ENCODE measurements around the gene KRT81.

The KRT81 gene

GRCh38 chr12:52291267-52291935 lies at the start of gene KRT81:
Gene KRT81 (minus strand): TSS chr12:52291534. CDS start chr12:52291465, 69 bp downstream.
- peak within 1 kb of the TSS; percentile 42; the same call in 1 of the 2 replicates for H3K4me2 ChIP-seq
- no peak for TF ChIP-seq CTCF (conservative IDR thresholded peaks at IDR 0.05; ENCODE audit: low read depth, low read length)
- H3K79me2 ChIP-seq (ENCODE audit: insufficient read depth, low read depth), result no peaks in the 10 kb centered on the region
- H3K27me3 ChIP-seq (ENCODE audit: insufficient read depth, low read depth), result no peaks in the 10 kb centered on the region
- H4K20me1 ChIP-seq (ENCODE audit: insufficient read depth), result no peaks in the 10 kb centered on the region
- H3K36me3 ChIP-seq (ENCODE audit: insufficient read depth), result no peaks in the 10 kb centered on the region
- peak within 1 kb of the TSS; percentile 21; the same call in 1 of the 2 replicates for H2AFZ ChIP-seq (ENCODE audit: low read depth)
- peaks cover 76% of the 10 kb centered on the region for H3K4me1 ChIP-seq (ENCODE audit: low read depth, poor library complexity, severe bottlenecking)
- H3K9ac ChIP-seq, result no peak within 1 kb of the TSS
- no peak within 1 kb of the TSS; the same call in 1 of the 2 replicates for H3K27ac ChIP-seq
- H3K4me3 ChIP-seq (IDR thresholded peaks at IDR 0.05; ENCODE audit: insufficient read depth, low read depth, low read length), result no peak within 1 kb of the TSS

GRCh38 chr12:52338241-52338960 lies 47.1 kb upstream of the KRT81 start:
- no peak for TF ChIP-seq CTCF (conservative IDR thresholded peaks at IDR 0.05; ENCODE audit: low read depth, low read length)
- H3K4me1 ChIP-seq (ENCODE audit: low read depth, poor library complexity, severe bottlenecking), result no peaks in the 10 kb centered on the region
- no peaks in the 10 kb centered on the region for H3K27me3 ChIP-seq (ENCODE audit: insufficient read depth, low read depth)
- H3K36me3 ChIP-seq (ENCODE audit: insufficient read depth), result no peaks in the 10 kb centered on the region
- H3K4me2 ChIP-seq, result no peak overlapping the region
- no peaks in the 10 kb centered on the region for H4K20me1 ChIP-seq (ENCODE audit: insufficient read depth)
- no peak overlapping the region for H3K4me3 ChIP-seq (IDR thresholded peaks at IDR 0.05; ENCODE audit: insufficient read depth, low read depth, low read length)
- no peak overlapping the region for H2AFZ ChIP-seq (ENCODE audit: low read depth)
- no peak overlapping the region for H3K9ac ChIP-seq
- no peak overlapping the region for H3K27ac ChIP-seq
- no peaks in the 10 kb centered on the region for H3K79me2 ChIP-seq (ENCODE audit: insufficient read depth, low read depth)

- H3K27ac ChIP-seq, result no peak overlapping the region
- H3K27me3 ChIP-seq (ENCODE audit: insufficient read depth, low read depth), result no peaks in the 10 kb centered on the region
- H4K20me1 ChIP-seq (ENCODE audit: insufficient read depth), result no peaks in the 10 kb centered on the region
- H3K9ac ChIP-seq, result no peak overlapping the region
- no peak overlapping the region for H3K4me3 ChIP-seq (IDR thresholded peaks at IDR 0.05; ENCODE audit: insufficient read depth, low read depth, low read length)
- H2AFZ ChIP-seq (ENCODE audit: low read depth), result no peak overlapping the region
- H3K4me2 ChIP-seq, result no peak overlapping the region
- no peaks in the 10 kb centered on the region for H3K79me2 ChIP-seq (ENCODE audit: insufficient read depth, low read depth)
- no peak for TF ChIP-seq CTCF (conservative IDR thresholded peaks at IDR 0.05; ENCODE audit: low read depth, low read length)
- H3K36me3 ChIP-seq (ENCODE audit: insufficient read depth), result no peaks in the 10 kb centered on the region
- H3K4me1 ChIP-seq (ENCODE audit: low read depth, poor library complexity, severe bottlenecking), result no peaks in the 10 kb centered on the region
Observed at GRCh38 chr12:52337054-52337453, 45.7 kb upstream of the KRT81 start.

GRCh38 chr12:52336641-52337040 lies 45.3 kb upstream of the KRT81 start:
- H3K4me2 ChIP-seq, result no peak overlapping the region
- H3K4me3 ChIP-seq (IDR thresholded peaks at IDR 0.05; ENCODE audit: insufficient read depth, low read depth, low read length), result no peak overlapping the region
- TF ChIP-seq CTCF (conservative IDR thresholded peaks at IDR 0.05; ENCODE audit: low read depth, low read length), result no peak
- H2AFZ ChIP-seq (ENCODE audit: low read depth), result no peak overlapping the region
- no peaks in the 10 kb centered on the region for H4K20me1 ChIP-seq (ENCODE audit: insufficient read depth)
- no peak overlapping the region for H3K27ac ChIP-seq
- no peaks in the 10 kb centered on the region for H3K27me3 ChIP-seq (ENCODE audit: insufficient read depth, low read depth)
- H3K4me1 ChIP-seq (ENCODE audit: low read depth, poor library complexity, severe bottlenecking), result no peaks in the 10 kb centered on the region
- no peaks in the 10 kb centered on the region for H3K36me3 ChIP-seq (ENCODE audit: insufficient read depth)
- no peaks in the 10 kb centered on the region for H3K79me2 ChIP-seq (ENCODE audit: insufficient read depth, low read depth)
- no peak overlapping the region for H3K9ac ChIP-seq

Measured in KMS-11 (cell line).